ENCODE measurements around the gene RXRB.

Gene RXRB

GRCh38 chr6:33197431-33198048, 2.9 kb downstream of the RXRB start:
- no peak for DNase-seq (ENCODE audit: low read depth, low spot score)

- no peak for DNase-seq (ENCODE audit: low read depth, low spot score)
Observed at GRCh38 chr6:33195304-33196165, 4.9 kb downstream of the RXRB start.

DNA sequence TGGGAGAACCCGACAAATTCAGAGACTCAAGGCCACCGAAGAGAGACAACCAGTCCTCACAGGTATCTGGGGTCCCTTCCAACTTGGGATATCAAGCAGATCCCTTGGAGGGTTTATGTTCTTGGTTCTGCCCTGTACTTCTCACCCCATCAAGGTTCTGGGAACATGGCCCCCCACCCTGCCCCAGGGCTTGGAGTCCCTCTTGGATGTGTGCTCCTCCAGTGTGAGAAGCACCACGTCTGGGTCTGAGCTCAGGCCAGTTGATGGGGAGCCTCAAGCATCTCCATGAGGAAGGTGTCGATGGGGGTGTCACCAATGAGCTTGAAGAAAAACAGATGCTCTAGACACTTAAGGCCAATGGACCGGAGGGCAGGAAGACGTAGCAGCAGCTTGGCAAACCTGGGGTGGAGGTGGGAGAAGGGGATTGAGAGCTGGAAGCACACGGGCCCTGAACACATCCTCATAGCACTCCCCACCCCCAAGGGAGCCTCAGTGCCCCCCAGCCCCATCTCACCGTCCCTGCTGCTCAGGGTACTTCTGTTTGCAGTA, 6.0 kb downstream of the RXRB start:
- no peak for DNase-seq (ENCODE audit: low read depth, low spot score)

DNA sequence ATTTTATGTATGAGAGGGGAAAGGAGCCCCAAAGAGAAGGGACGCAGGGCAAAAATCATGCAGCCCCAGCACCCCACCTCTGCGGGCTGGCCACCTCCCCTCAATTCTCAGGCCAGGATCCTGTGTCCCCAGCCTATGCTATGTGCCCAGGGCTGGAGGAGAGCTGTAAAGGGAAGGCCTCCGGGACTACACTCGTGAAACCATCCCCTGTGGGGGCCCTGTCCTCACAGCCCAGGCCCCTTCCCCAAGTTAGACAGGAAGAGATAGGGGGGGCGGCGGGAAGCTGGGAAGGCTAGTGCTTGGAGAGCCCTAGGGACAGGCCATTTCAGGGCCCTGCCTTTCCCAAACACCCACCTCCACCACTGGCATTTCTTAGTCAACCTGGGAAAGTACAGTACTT, 6.8 kb downstream of the RXRB start:
- DNase-seq (ENCODE audit: low read depth, low spot score): no peak

DNA sequence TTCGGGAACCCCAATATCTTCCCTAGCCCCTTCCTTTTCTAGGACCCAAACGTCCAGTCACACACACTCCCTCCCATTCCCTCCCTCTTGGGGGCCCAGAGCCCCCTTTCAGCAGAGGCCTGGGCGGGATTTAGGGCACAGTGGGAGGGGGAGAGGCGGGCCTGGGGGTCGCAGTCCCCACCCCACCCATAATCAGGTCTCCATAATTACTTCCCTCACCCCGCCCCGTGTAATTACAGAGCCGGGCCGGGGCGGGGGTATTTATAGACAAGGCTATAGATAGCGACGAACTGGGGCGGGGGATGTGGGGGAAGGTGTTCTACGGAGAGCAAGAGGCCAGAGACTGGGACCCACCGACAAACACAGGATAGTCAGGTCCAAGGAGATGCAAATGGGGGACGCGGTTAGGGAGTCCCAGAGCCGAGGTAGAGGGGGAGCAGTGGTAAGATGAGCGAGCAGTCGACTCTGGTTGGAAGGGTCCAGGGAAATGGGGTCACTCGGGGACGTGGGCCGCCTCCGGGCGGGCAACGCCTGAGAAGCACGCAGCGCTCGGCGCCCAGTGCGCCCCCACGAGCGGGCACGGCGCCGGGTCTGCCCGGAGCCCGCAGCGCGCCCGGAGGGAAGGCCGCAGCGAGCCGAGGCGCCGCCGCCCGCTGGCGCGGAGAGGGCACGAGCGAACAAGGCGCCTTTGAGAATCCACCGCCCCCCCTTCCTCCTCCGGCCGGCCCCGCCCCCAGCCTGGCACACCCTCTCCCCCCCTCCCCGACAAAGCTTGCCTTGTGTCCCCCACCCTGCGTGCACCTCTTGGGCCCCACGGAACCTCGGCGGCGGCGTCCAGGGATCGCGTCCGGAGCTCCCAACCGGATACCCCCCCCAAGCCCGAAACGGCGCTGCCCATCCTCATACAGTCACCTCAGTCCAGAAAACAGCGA, 7.5 kb downstream of the RXRB start:
- no peak for DNase-seq (ENCODE audit: low read depth, low spot score)

GRCh38 chr6:33192105-33192646, 8.3 kb downstream of the RXRB start, which contains the start of gene COL11A2:
COL11A2 (minus strand) TSS chr6:33192467; CDS start chr6:33192240, 227 bp downstream.
- no peak for DNase-seq (ENCODE audit: low read depth, low spot score)

DNA sequence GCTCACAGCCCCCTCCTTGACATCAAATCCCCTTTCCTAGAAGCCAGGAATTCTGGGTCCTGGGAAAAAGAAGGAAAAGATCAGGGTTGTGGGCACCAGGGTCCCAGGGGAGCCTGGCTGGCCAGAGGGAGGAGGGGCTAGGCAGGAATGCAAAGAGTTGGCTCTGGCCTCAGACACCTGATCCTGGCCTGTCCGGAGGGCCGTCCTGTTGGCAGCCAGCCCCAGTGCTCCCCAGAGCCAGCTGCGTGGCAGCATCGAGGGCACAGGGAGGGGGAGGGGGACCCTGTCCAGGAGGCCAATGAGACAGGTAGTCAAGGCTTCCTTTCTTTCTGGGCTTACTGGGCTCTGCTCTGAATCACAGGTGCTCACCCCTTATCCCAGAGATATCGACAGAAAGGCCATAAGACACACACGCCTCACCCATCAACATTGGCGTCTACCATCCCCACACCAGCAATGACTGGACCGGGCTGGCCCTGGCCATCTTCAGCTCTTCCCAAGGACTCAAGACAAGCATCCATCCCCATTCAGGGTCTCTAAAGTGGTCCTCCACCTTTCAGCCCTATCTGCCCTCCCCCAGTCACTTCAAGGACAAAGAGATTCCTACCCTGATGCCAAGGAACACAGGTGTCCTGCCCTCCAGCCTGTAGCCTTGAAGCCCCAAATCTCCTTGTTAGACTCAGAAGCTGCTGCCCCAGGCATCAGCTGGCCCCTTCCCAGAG, 8.9 kb downstream of the RXRB start:
- DNase-seq (ENCODE audit: low read depth, low spot score): no peak

DNA sequence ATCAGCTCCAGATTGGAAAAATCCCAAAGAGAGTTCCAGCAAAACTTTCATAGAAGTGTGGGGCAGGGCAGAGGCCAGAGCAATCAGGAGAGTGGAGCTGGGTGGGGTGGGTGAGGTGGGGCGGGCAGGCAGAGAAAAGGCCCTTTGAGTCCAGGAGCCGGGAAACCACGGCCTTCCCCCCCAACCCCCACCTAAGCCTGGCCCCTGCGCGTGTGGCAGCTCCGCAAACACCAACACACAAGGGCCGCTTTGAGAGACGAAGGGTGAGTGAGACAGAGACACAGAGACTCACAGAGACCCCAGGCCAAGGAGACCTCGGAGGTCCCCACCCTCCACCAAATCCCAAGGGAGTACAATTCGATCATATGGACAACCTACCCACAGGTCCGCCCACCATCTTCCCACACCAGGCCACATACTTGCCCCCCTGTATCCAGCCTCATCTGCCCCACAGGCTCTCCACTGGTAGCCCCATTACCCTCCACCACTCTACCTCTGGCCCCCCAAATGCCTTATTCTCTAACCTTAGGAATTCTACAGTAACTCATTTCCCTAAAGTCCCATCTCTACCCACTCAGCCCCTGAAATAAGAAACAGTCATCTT, 9.9 kb downstream of the RXRB start:
- no peak for DNase-seq (ENCODE audit: low read depth, low spot score)

GRCh38 chr6:33189625-33190448, 10.6 kb downstream of the RXRB start:
- DNase-seq (ENCODE audit: low read depth, low spot score): no peak

- DNase-seq (ENCODE audit: low read depth, low spot score): no peak
Observed at GRCh38 chr6:33189164-33189563, 11.3 kb downstream of the RXRB start.

GRCh38 chr6:33187809-33188208, 12.7 kb downstream of the RXRB start:
- DNase-seq (ENCODE audit: low read depth, low spot score): no peak

DNA sequence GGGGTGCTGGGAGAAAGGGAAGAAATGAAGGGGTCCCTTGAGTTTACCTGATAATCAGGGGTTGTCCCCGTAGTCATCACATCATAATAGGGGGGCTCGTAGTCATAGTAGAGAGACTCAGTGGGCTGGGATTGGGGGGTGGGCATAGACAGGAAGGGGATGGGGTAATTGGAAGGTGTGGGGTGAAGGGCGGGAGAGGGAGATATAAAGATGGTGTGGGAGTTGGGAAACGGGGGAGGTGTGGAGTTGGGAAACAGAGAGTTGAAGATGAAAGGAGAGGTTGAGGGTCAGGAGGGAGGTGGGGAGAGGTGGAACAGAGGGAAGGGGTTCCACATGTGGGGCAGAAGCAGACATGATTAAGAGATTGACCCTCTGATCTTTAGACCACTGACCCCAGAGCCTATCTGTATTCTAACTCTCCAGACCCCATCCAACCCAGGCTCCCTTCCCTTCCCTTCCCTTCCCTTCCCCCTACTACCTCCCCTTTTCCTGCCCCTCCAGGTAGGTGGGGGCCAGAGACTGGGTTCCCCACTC, 14.7 kb downstream of the RXRB start:
- DNase-seq (ENCODE audit: low read depth, low spot score): no peak

DNA sequence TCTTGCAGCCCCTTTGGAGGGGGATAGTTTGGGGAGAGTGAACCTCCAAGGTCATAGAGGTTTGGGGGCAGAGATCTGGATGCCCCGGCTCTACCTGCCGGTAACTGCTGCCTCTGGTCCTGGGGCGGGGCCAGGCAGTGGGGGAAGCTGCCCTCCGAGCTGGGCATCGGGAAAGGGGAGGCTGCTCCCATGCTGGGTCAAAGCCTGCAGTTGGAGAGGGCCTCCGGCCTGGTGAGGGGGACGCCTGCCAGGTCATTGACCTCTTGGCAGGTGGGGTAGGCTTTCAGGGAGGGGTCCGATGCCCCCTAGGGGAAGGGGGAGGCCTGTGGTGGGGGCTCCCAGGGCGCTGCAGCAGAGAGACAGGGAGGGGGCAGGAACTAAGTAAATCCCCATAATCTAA, 15.3 kb downstream of the RXRB start:
- no peak for DNase-seq (ENCODE audit: low read depth, low spot score)

DNA sequence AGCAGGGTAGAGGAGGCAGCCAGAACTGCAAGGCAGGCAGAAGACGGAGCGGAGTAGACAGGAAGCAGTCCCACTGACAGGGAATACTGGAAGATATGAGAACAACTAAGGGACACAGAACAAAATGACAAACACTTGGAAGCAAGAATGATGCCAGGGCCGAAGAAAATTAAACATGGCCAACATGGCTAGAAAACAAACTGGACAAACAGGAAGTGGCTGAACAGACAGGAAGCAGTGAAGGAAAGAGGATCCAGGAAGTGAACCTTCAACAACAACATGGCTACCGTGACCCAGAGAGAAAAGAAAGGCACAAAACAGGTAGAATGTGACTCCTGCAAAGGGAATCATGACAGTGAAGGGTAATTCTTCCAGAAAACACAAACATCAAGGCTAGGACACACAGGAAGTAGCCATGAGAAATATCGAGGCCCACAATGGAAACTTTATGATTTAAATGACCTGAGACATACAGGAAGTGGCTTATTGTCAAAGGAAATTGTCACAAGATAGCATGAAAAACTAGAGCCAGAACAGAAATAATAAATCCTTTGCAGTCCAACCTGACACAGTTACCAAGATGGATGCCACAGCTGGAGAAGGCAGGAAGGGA, 17.3 kb downstream of the RXRB start:
- no peak for DNase-seq (ENCODE audit: low read depth, low spot score)

DNA sequence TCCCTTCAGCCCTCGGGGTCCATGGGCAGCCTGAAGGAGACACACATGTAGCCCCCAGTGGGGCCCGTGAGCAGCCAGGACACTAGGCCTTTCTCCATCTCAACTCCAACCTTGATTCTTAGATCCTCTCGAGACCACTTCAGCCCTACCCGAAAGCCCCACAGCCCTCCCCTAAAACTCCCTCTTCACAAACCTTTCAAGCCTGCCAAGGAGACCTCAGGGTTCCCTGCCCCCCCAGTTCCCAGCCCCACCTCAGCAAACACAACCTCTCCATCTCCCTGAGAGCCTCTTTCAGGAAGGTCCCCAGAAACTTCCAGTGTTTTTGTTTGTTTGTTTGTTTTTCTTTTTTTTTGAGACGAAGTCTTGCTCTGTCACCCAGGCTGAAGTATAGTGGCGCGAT, 19.3 kb downstream of the RXRB start:
- DNase-seq (ENCODE audit: low read depth, low spot score): no peak

- DNase-seq (ENCODE audit: low read depth, low spot score): no peak
Observed at GRCh38 chr6:33178755-33179475, 21.6 kb downstream of the RXRB start.

DNA sequence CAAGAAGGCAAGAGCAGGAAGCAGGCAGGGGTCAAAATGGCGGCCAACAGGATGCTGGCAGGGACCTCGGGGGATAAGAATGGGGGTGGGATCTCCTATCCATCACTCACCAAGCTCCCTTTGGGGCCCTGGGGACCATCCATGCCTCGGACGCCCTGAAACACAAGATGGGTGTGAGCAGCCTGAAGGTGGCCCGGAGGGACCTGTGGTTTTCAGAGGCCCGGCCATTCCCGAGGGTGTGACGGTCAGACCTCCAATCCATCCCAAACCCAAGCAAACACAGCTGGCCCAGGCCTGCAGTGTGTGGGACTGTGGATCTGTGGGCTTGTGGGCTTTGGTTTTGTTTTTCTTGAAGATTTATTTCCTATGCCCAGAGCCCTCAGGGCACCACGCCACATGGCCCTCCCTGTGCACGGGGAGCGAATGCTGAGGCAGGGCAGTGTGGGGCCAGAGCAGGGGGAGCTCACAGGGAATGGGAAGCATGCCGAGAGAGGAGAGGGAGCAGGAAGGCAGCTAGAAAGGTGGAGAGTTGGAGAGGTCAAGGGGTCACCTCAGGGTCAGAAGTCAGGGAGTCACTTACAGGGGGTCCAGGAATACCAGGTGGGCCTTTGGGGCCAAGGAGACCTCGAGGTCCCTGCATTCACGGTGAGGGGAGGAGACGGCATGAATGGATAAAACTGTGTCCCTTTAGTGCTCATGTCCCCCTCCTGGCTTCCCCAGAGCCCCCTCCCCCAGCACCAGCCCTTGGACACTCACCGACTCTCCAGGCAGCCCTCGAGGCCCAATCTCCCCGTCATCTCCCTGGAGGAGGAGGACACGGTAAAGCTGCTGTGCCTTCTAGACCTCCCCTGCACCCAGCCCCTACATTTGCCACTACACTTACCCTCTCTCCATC, 22.7 kb downstream of the RXRB start:
- no peak for DNase-seq (ENCODE audit: low read depth, low spot score)
